ENCODE data around the gene DIABLO.
"Not testable (repeated sequence)": the region's sequence is repeated elsewhere in the genome, so short reads cannot be mapped to it uniquely, and the experiment has no call there.

Gene DIABLO

GRCh38 chr12:122208073-122208820 is 17.6 kb downstream of the DIABLO start:
- no peak for DNase-seq

DNA sequence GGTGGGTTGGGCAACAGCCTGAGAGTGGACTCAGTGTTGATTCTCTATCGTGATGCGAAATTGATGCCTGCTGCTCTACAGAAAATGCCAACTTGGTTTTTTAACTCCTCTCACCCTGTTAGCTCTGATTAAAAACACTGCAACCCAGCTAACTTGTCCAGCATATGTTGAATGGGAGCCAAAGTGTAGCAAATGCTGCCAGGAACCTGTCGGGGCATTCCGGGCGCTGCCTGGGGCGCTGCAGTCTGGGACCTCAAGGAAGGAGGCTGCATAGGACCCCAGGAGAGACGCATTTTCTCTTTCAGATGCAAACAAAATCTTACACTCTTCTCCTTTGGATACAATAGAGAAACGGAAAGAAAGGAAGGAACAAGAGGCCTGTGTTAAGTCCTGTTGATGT is 18.5 kb downstream of the DIABLO start:
- no peak for DNase-seq

DNA sequence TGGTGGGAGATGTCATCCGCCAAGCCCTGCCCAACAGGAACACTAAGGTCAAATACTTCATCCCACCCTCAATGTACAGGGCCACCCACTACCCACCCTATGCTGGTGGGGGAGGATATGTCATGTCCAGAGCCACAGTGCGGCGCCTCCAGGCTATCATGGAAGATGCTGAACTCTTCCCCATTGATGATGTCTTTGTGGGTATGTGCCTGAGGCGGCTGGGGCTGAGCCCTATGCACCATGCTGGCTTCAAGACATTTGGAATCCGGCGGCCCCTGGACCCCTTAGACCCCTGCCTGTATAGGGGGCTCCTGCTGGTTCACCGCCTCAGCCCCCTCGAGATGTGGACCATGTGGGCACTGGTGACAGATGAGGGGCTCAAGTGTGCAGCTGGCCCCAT is 18.9 kb downstream of the DIABLO start:
- no peak for DNase-seq

DNA sequence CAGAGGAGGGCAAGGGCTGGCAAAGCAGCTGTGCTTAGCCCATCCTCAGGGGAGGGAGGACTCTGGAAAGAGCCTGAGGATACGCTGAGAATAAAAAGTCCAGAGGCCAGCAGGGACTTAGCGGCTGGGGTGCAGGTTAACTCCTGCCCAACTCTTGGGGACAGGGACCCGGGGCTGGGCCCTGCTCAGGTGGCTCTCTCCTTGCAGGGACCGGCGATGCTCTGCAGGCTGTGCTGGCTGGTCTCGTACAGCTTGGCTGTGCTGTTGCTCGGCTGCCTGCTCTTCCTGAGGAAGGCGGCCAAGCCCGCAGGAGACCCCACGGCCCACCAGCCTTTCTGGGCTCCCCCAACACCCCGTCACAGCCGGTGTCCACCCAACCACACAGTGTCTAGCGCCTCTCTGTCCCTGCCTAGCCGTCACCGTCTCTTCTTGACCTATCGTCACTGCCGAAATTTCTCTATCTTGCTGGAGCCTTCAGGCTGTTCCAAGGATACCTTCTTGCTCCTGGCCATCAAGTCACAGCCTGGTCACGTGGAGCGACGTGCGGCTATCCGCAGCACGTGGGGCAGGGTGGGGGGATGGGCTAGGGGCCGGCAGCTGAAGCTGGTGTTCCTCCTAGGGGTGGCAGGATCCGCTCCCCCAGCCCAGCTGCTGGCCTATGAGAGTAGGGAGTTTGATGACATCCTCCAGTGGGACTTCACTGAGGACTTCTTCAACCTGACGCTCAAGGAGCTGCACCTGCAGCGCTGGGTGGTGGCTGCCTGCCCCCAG is 19.6 kb downstream of the DIABLO start:
- DNase-seq: no peak

- DNase-seq: no peak
Observed at GRCh38 chr12:122205053-122205925, 20.6 kb downstream of the DIABLO start.

GRCh38 chr12:122204167-122205052 is 21.4 kb downstream of the DIABLO start:
- no peak for DNase-seq

DNA sequence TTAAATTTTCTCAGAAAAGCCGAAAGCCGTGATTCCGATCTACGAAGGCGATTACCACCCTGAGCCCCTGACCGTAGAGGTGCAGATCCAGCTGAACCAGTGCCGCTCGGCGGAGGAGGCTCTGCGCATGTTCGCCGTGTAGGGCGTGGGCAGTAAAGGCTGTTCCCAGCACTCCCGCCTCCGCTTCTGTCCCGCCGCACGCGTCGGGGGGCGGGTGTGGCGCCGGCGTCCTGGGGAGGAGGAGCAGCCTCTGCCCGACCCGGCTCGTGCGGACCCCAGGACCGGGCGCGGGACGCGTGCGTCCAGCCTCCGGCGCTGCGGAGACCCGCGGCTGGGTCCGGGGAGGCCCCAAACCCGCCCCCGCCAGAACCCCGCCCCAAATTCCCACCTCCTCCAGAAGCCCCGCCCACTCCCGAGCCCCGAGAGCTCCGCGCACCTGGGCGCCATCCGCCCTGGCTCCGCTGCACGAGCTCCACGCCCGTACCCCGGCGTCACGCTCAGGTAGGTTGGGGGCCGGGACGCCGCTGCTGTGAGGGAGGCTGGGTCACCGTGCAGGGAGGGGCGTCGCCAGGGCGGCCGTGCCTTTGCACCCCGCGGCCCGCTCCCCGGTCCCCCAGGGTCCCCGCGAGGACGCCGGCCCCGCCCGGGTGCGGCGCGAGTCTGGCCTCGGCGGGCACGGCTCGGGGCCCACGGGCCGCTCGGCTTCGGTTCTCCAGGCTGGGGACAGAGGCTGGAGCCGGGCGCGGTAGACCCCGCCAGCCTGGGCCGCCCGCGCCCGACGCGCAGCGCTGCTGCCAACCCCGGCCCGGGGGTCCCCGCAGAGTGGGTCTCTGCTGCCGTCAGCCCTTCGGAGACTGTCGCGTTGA is 22.3 kb downstream of the DIABLO start, which contains the start of gene B3GNT4:
TSS of gene B3GNT4 (plus strand) at position 409 of the 866 bp plus-strand sequence. CDS start 910 bp downstream, outside the sequence.
- peak; percentile 67 for DNase-seq

- not testable (repeated sequence) for DNase-seq
Observed at GRCh38 chr12:122202811-122203210, 23.0 kb downstream of the DIABLO start.

DNA sequence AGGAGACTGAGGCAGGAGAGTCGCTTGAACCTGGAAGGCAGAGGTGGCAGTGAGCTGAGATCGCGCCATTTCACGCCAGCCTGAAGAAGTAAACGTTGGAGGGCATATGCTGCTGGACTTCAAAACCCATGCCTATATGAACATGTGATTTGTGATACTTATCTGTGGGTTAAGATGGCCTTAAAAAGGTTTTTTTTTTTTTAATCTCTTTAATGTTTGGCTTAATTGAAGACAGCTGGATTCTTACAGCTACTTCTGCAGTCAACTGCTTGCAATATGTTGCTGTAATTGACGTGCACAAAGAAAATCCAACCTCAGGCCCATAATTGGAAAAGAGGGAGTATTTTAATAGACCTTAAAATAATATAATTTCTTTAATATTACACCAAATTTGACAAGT is 23.8 kb downstream of the DIABLO start:
- no peak for DNase-seq

- DNase-seq: no peak
Observed at GRCh38 chr12:122201381-122201780, 24.5 kb downstream of the DIABLO start.

- DNase-seq: no peak
Observed at GRCh38 chr12:122200541-122201175, 25.2 kb downstream of the DIABLO start.

GRCh38 chr12:122199484-122200355 is 26.1 kb downstream of the DIABLO start:
- DNase-seq: no peak

DNA sequence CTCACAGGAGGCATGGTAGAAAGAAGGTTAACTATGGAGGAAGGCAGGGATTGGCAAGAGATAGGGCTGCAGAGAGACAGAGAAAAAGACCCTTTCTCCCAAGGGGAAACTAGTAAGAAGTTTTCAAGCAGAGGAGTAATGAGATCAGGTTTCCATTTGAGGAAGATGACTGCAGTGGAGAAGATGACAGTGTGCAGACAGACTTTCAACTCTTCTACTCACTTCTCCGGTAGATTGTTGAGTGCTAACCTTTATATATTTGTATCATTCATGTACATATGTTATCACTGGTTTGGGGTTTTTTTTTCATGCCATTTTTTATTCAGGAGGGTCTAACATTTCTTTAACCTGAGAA is 28.3 kb downstream of the DIABLO start:
- DNase-seq: no peak

- no peak for DNase-seq
Observed at GRCh38 chr12:122195405-122195804, 30.4 kb downstream of the DIABLO start.

- DNase-seq: no peak
Observed at GRCh38 chr12:122194804-122195203, 31.0 kb downstream of the DIABLO start.

DNA sequence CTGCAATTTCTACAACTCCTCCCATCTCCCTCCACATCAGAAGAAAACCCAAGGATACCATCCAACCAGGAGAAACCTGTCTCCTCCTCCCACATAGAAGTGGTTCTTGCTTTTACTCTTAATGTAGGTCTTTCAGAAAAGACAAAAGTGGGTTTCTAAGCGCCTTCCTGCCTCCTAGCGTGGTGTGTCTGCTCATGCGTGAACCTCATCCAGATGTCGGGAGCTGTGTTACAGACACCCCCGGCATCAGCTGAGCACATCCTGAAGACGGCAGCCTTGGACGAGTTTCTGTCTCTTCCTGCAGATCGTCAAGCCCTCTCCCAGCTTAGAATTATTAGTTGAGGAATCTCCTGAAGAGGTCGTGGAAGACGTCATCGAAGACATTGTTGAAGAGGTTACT is 33.4 kb downstream of the DIABLO start:
- DNase-seq: no peak

GRCh38 chr12:122190842-122191668 is 34.8 kb downstream of the DIABLO start:
- DNase-seq: no peak

- DNase-seq: no peak
Observed at GRCh38 chr12:122189626-122190475, 36.0 kb downstream of the DIABLO start.
